Adrenal gland (tissue), 5 donors: ENCODE measurements around the gene LY6G6D.

Experiments
- CTCF ChIP-seq, 6 experiments: fragments of 450-650 bp in 4 of 6; fragments of 200-600 bp in 2 of 6; sonication (generic) in 1 of 6; IDR thresholded peaks; 1 replicate in 5 of 6; 2 replicates in 1 of 6; pipeline versions ENCODE4 v1.5.1 to v1.8.0; 2016 to 2021; ENCODE audit warnings: antibody characterized with exemption in 6 of 6, mild to moderate bottlenecking in 2 of 6, moderate library complexity in 1 of 6
- POLR2A ChIP-seq, 2 donors: fragments of 450-650 bp; IDR thresholded peaks; one replicate each; pipeline ENCODE4 v1.6.1; 2017; ENCODE audit warnings: antibody characterized with exemption in 2 of 2, mild to moderate bottlenecking in 2 of 2, moderate library complexity in 1 of 2
- donor health status: DM: no; HTN: no; CAD: no.

GRCh38 chr6:31732029-31732428 is 16.9 kb downstream of the LY6G6D start:
- no peak for TF ChIP-seq CTCF (IDR thresholded peaks at IDR 0.05)
- no peak for TF ChIP-seq POLR2A (IDR thresholded peaks at IDR 0.05)
